ENCODE measurements around the gene GCNA.
A peak's percentile ranks its signal among the peaks of the same experiment; 100 is the strongest.

- TF ChIP-seq EZH2 (IDR thresholded peaks at IDR 0.05; ENCODE audit: low read depth, unreplicated experiment): no peak
- TF ChIP-seq CTCF (conservative IDR thresholded peaks at IDR 0.05; ENCODE audit: low read depth in 2 of 2): peak in 1 of 2 experiments; percentile 38; a peak in 2 of 4 replicates
- no peak for TF ChIP-seq POLR2AphosphoS5 (IDR thresholded peaks at IDR 0.05; ENCODE audit: low read depth)
- no peak for TF ChIP-seq STAT1 (IDR thresholded peaks at IDR 0.05; ENCODE audit: unreplicated experiment)
- no peak for TF ChIP-seq EZH2phosphoT487 (IDR thresholded peaks at IDR 0.05; ENCODE audit: unreplicated experiment)
- TF ChIP-seq ZNF462 (CRISPR knock-in tag; IDR thresholded peaks at IDR 0.05): no peak
- TF ChIP-seq ETS1 (IDR thresholded peaks at IDR 0.05): no peak
- TF ChIP-seq CREB1 (CRISPR knock-in tag; IDR thresholded peaks at IDR 0.05; ENCODE audit: low read depth): no peak
- TF ChIP-seq NANOG (IDR thresholded peaks at IDR 0.05; ENCODE audit: borderline replicate concordance): no peak
- TF ChIP-seq JUNB (IDR thresholded peaks at IDR 0.05; ENCODE audit: unreplicated experiment): no peak
- TF ChIP-seq REST (IDR thresholded peaks at IDR 0.05; ENCODE audit: unreplicated experiment): no peak
- no peak for TF ChIP-seq ZNF331 (CRISPR knock-in tag; IDR thresholded peaks at IDR 0.05; ENCODE audit: low read depth)
Measured at GRCh38 chrX:71650333-71650969, 72.2 kb downstream of the GCNA start.

Data from GM23338 (cell line).